ENCODE data around the gene WSB2.

WSB2 gene

DNA sequence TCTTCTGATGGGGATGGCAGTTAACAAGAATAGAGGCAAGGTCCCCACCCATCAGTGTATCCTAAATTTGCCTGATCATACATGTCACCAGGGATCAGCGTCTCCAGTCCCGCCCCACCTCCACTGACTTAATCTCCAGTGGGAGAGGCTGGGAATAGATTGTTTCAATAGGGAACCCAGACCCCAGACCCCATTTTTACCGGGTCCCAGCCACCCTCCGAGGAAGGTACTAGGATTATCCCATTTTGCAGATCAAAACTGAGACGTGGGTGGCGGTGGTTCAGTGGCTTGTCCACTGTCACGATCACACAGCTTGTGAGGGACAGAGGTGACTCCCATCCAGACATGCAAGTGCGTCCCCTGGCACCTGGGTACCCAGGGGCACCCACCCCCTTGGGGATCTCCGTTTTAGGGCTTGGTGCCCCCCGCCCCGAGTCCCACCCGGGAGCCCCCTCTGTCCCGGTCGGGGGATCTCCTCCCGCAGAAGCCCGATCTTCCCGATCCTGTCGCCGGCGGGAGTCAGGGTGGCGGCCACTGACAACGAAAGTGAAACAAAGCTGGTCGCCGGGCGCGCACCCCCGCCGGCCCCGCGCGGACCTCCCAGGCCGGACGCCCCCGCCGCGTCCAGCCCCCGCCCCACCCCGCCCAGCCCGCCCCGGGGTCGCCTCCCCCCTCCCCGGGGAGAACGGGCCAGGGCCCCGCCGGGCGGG is 523 bp downstream of the WSB2 start:
- Histone ChIP-seq H3K4me1 (ENCODE audit: insufficient read depth, low read length) (peaks cover 20% of the 10 kb centered on the region; the same call in 1 of the 2 replicates), H3K27me3 (ENCODE audit: insufficient read depth, low read length) (no peaks in the 10 kb centered on the region), H3K4me3 (ENCODE audit: low read length) (peak overlapping the region; percentile 78), H3K36me3 (ENCODE audit: insufficient read depth, low read depth, low read length) (peaks cover 4% of the 10 kb centered on the region; the same call in 1 of the 2 replicates), H3K9me3 (ENCODE audit: insufficient read depth, low read depth, low read length) (no peaks in the 10 kb centered on the region), H3K27ac (ENCODE audit: low read length) (no peak overlapping the region), H3K9ac (ENCODE audit: low read depth, low read length) (peak overlapping the region; percentile 83)

DNA sequence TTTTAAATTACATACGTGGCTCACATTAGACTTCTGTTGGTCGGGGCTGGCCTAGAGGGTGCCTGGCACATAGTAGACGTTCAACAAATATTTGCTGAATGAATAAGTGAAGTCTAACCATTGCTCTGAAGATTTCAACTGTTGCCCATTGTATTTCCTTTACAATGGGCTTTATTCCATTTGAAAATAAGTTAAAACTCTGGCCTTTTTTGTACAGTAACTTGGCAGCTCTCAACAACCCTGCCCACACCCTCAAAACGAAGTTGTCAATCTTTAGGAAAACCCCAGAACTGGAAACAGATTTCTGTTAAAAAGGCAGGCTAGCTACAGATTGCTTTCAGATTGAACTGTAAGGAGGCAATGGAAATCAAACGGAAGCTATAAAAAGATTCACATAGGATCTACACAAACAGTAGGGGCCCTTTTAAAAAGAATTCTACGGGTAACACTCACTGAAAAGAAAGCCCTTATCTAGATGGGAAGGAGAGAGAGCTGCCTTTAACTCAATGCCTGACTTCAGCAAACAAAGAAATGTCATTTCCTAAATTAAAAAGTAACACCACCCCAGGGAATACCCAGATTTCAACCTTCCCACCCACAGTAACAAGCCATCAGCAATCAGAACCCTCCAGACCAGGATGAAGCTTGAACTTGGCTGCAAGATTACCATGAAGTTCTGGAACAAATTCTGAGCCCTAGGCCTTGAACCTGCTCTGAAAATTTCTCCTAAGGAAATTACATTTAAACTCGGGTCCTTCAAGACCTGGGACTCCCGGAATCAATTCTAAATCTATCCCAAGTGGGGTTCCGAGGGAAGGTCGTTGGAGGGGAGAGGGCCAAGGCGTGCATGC is 1.4 kb downstream of the WSB2 start:
- Histone ChIP-seq H3K36me3 (ENCODE audit: insufficient read depth, low read depth, low read length) (0 out of 2 replicates have a peak, but pooled peaks cover 4% of the 10 kb centered on the region), H3K27me3 (ENCODE audit: insufficient read depth, low read length) (no peaks in the 10 kb centered on the region), H3K9ac (ENCODE audit: low read depth, low read length) (peak overlapping the region; percentile 83), H3K4me1 (ENCODE audit: insufficient read depth, low read length) (peaks cover 20% of the 10 kb centered on the region; the same call in 1 of the 2 replicates), H3K4me3 (ENCODE audit: low read length) (peak overlapping the region; percentile 78), H3K9me3 (ENCODE audit: insufficient read depth, low read depth, low read length) (no peaks in the 10 kb centered on the region), H3K27ac (ENCODE audit: low read length) (no peak overlapping the region)

DNA sequence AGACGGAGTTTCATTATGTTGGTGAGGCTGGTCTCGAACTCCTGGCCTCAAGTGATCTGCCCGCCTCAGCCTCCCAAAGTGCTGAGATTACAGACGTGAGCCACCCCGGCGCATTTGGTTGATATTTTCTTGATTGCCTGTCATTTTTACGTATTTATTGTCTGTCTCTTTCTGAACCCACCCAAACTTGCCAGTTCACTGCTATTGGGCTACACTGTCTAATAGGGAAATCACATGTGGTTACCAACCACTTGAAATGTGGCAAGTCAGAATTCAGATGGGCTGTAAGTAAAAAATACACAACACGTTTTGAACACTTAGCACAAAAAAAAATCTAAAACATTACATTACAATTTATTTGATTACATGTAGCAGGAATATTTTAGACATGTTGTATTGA is 2.1 kb downstream of the WSB2 start:
- H3K27me3 ChIP-seq (ENCODE audit: insufficient read depth, low read length) = no peaks in the 10 kb centered on the region
- no peak overlapping the region for H3K4me3 ChIP-seq (ENCODE audit: low read length)
- H3K36me3 ChIP-seq (ENCODE audit: insufficient read depth, low read depth, low read length) = 0 out of 2 replicates have a peak, but pooled peaks cover 4% of the 10 kb centered on the region
- H3K9ac ChIP-seq (ENCODE audit: low read depth, low read length) = no peak overlapping the region; the same call in 1 of the 2 replicates
- H3K9me3 ChIP-seq (ENCODE audit: insufficient read depth, low read depth, low read length) = no peaks in the 10 kb centered on the region
- H3K4me1 ChIP-seq (ENCODE audit: insufficient read depth, low read length) = peaks cover 14% of the 10 kb centered on the region; the same call in 1 of the 2 replicates
- no peak overlapping the region for H3K27ac ChIP-seq (ENCODE audit: low read length)

DNA sequence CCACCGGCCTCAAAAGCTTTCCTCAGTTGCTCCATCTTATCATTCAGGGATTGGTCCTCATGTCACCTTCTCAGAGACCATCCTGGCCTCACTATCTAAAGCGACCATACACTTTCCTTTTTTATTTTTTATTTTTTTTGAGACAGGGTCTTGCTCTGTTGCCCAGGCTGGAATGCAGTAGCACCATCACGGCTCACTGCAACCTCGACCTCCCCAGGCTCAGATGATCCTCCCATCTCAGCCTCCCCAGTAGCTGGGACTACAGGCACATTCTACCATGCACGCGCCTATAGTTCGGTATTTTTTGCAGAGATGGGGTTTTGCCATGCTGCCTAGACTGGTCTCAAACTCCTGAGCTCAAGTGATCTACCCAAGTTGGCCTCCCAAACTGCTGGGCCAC is 2.8 kb downstream of the WSB2 start:
- 0 out of 2 replicates have a peak, but pooled peaks cover 4% of the 10 kb centered on the region for H3K36me3 ChIP-seq (ENCODE audit: insufficient read depth, low read depth, low read length)
- H3K9me3 ChIP-seq (ENCODE audit: insufficient read depth, low read depth, low read length) = no peaks in the 10 kb centered on the region
- H3K9ac ChIP-seq (ENCODE audit: low read depth, low read length) = no peak overlapping the region
- H3K27ac ChIP-seq (ENCODE audit: low read length) = no peak overlapping the region
- peaks cover 11% of the 10 kb centered on the region for H3K4me1 ChIP-seq (ENCODE audit: insufficient read depth, low read length)
- no peaks in the 10 kb centered on the region for H3K27me3 ChIP-seq (ENCODE audit: insufficient read depth, low read length)
- no peak overlapping the region for H3K4me3 ChIP-seq (ENCODE audit: low read length)

DNA sequence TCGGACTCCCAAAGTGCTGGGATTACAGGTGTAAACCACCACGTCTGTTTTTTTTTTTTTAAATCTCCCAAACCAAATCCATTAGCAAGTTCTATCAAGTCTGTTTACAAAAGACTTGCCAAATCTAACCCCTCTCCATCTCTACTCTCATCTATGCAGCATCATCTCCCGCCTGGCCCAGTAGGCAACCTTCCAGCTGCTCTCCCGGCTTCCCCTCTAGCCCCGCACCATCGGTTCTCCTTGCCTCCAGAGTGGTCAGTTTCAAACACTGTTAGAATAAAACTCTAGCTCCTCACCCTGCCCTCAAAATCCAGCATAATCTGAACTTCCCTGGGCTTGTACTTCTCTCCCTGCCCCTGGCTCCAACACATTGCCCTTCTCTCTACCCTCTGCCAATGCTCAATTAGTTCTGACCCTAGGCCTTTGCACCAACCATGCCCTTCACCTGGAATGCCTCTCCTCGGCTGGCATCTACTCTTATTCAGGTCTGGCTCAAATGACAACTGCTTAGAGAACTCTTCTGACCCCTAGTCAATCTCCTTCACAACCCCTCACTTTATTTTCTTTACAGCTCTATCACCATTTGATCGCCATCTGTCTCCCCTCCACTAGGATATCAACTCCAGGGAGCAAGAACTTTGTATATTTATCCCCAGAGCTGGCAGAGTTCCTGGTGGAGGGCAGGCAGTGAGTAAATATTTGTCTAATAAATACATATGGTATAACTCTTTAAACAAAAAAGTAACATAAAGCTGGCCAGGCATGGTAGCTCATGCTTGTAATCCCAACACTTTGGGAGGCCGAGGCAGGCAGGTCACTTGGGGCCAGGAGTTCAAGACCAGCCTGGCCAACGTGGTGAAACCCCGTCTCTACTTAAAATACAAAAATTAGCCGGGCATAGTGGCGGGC is 4.9 kb downstream of the WSB2 start:
- peak overlapping the region; percentile 37; the same call in 1 of the 2 replicates for H3K9ac ChIP-seq (ENCODE audit: low read depth, low read length)
- H3K36me3 ChIP-seq (ENCODE audit: insufficient read depth, low read depth, low read length) = peaks cover 20% of the 10 kb centered on the region
- no peak overlapping the region for H3K27ac ChIP-seq (ENCODE audit: low read length)
- no peaks in the 10 kb centered on the region for H3K27me3 ChIP-seq (ENCODE audit: insufficient read depth, low read length)
- H3K4me1 ChIP-seq (ENCODE audit: insufficient read depth, low read length) = peaks cover 15% of the 10 kb centered on the region
- no peak overlapping the region for H3K4me3 ChIP-seq (ENCODE audit: low read length)
- H3K9me3 ChIP-seq (ENCODE audit: insufficient read depth, low read depth, low read length) = no peaks in the 10 kb centered on the region

DNA sequence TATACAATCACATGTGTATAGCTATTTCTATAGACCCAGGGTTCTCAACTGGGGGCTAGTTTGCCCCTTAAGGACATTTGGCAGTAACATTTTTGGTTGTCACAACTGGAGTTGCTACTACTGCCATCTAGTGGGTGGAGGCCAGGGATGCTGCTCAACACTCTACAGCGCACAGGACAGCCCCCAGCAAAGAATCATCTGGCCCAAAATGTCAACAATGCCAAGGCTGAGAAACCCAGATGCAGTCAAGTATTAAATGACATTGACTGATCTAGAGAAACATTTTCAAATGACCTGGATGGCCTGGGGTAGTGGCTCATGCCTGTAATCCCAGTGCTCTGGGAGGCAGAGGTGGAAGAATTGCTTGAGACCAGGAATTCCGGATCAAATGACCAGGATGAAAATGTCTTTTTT is 5.8 kb downstream of the WSB2 start:
- H3K36me3 ChIP-seq (ENCODE audit: insufficient read depth, low read depth, low read length) = peaks cover 29% of the 10 kb centered on the region
- H3K9me3 ChIP-seq (ENCODE audit: insufficient read depth, low read depth, low read length) = no peaks in the 10 kb centered on the region
- H3K9ac ChIP-seq (ENCODE audit: low read depth, low read length) = no peak overlapping the region
- peaks cover 15% of the 10 kb centered on the region for H3K4me1 ChIP-seq (ENCODE audit: insufficient read depth, low read length)
- H3K4me3 ChIP-seq (ENCODE audit: low read length) = no peak overlapping the region
- H3K27me3 ChIP-seq (ENCODE audit: insufficient read depth, low read length) = no peaks in the 10 kb centered on the region
- H3K27ac ChIP-seq (ENCODE audit: low read length) = no peak overlapping the region

DNA sequence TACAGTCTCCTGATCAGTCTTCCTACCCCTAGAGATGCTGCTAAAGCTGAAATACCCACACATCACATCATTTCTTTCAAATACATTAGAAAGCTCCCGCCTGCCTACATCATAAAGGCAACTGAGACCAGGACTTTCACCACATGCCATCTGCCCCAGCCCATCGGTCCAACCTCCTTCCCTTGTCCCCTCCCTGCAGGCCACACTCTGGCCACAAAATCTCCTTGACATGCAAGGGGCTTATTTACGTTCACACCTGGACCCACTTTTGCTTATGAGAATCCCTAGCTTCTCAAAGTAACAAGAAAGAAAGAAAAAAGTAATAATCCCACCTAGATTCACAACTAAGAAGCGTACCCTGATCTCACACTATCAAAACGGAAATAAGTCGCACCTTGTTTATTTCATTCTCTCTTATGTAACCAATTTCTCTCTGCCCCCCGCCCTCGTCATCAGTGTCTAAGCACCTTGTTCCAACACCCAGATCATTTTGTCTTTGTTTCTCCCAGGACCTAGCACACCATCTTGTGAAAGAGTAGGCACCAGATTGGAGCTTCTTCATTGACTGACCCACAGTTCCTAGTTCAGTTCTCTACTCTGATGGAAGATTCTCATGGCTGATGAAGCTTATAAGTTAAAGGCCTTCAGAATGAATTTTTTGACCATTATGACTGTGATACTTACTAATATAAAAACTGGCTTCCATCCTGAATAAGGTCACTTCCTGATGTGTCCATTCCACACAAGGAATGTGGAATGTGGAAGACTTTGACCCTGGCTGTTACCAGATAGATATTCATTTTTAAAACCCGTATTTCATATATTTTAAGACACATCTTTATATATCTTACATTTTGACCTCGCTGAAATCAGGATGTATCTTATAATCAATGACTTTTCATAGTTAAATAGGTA is 7.7 kb downstream of the WSB2 start:
- no peak overlapping the region for H3K4me3 ChIP-seq (ENCODE audit: low read length)
- H3K36me3 ChIP-seq (ENCODE audit: insufficient read depth, low read depth, low read length) = peaks cover 45% of the 10 kb centered on the region
- H3K9me3 ChIP-seq (ENCODE audit: insufficient read depth, low read depth, low read length) = no peaks in the 10 kb centered on the region
- peak overlapping the region; percentile 9; the same call in 1 of the 2 replicates for H3K9ac ChIP-seq (ENCODE audit: low read depth, low read length)
- no peaks in the 10 kb centered on the region for H3K27me3 ChIP-seq (ENCODE audit: insufficient read depth, low read length)
- no peak overlapping the region for H3K27ac ChIP-seq (ENCODE audit: low read length)
- peaks cover 6% of the 10 kb centered on the region; the same call in 1 of the 2 replicates for H3K4me1 ChIP-seq (ENCODE audit: insufficient read depth, low read length)

DNA sequence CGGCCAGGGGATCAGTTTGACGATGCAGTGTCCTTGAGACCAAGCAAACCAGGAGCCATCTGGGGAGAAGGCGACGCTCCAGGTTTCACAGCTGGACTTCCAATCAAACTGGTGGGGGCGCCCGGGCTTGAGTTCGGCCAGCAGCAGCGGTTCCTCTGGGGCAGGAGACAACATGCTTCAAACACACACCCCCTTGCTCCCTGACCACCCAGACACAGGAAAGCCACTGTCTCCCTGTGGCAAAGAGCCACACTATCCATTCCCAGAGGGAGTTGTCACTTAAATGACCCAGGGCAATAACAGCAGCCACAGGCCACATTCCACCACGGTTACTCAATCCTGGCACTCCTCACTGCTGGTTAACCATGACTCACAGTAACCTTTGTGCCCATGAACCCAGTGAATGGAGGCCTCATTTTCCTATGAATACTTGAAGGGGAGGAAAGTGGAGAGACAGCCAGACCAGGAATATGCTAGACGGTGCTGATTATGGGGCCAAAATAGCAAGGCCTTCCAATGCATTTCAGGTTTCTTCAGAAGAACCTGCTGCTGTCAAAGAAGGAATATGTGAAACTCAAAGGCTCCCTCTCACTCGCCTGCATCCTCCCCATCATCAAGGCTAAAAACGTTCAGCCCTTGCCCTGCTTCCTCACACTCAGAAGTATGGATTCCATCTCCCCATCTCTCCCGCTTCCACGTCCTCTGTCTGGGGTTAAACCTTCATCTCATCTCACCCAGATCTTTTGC is 8.5 kb downstream of the WSB2 start:
- H3K4me3 ChIP-seq (ENCODE audit: low read length) = no peak overlapping the region
- no peaks in the 10 kb centered on the region for H3K9me3 ChIP-seq (ENCODE audit: insufficient read depth, low read depth, low read length)
- H3K36me3 ChIP-seq (ENCODE audit: insufficient read depth, low read depth, low read length) = peaks cover 52% of the 10 kb centered on the region
- no peak overlapping the region; the same call in 1 of the 2 replicates for H3K9ac ChIP-seq (ENCODE audit: low read depth, low read length)
- H3K27ac ChIP-seq (ENCODE audit: low read length) = no peak overlapping the region
- no peaks in the 10 kb centered on the region for H3K27me3 ChIP-seq (ENCODE audit: insufficient read depth, low read length)
- peaks cover 6% of the 10 kb centered on the region; the same call in 1 of the 2 replicates for H3K4me1 ChIP-seq (ENCODE audit: insufficient read depth, low read length)

DNA sequence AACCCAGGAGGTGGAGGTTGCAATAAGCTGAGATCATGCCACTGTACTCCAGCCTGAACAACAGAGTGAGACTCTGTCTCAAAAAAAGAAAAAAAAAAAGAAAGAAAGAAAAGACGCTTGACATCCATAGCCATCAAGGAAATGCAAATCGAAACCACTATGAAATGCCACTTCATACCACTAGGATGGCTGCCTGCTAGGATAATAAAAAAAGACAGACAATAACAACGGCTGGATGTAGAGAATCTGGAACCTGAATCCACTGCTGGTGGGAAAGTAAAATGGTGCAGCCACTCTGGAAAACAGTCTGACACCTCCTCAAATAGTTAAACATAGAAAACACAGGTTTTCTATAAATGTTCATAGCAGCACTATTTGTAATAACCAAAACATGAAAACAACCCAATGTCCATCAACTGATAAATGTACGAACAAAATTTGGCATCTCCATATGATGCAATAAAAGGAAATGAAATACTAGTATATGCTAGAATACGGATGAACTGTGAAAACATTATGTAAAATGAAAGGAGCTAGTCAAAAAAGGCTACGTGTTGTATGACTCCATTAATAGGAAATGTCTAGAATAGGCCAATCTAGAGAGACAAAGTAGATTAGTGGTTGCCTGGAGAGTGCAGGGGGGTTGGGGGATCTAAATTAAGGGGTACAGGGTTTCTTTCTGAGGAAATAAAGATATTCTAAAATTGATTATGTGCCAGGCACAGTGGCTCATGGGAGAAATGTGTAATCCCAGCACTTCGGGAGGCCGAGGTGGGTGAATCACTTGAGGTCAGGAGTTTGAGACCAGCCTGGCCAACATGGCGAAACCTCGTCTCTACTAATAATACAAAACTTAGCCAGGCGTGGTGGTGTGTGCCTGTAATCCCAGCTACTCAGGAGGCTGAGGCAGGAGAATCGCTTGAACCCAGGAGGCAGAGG is 9.7 kb downstream of the WSB2 start:
- Histone ChIP-seq H3K27ac (ENCODE audit: low read length) (no peak overlapping the region), H3K4me1 (ENCODE audit: insufficient read depth, low read length) (peaks cover 6% of the 10 kb centered on the region; the same call in 1 of the 2 replicates), H3K9ac (ENCODE audit: low read depth, low read length) (no peak overlapping the region), H3K27me3 (ENCODE audit: insufficient read depth, low read length) (no peaks in the 10 kb centered on the region), H3K9me3 (ENCODE audit: insufficient read depth, low read depth, low read length) (no peaks in the 10 kb centered on the region), H3K36me3 (ENCODE audit: insufficient read depth, low read depth, low read length) (peaks cover 55% of the 10 kb centered on the region), H3K4me3 (ENCODE audit: low read length) (no peak overlapping the region)

Measured in iPS-20b (cell line).